Upper lobe of left lung (tissue), 6 donors: ENCODE measurements around the gene RNF207. TPM values are rescaled to one million over a fixed set of nuclear protein-coding genes. Genes with fewer than 3 reads are reported as not detected.

Experiments
- ATAC-seq, 2 donors: fragments of 200-7000 bp; cut with Tn5 transposase; one replicate each; pipeline ENCODE4 v1.9.1; 2022; ENCODE audit warnings: mild to moderate bottlenecking in 2 of 2, moderate library complexity in 2 of 2; ENCODE audit not compliant: low FRiP score in 2 of 2
- DNase-seq, 2 donors: peaks; one replicate each; pipeline ENCODE4 v3.0.0-alpha.2; 2019 to 2020
- H3K27ac ChIP-seq, 4 donors: fragments of 200-600 bp; sonication (generic); one replicate each; pipeline ENCODE4 v1.5.1; 2016 to 2019
- H3K27me3 ChIP-seq, 4 donors: fragments of 200-600 bp; sonication (generic); one replicate each; pipeline ENCODE4 v1.5.1; 2017 to 2019
- H3K36me3 ChIP-seq, 4 donors: fragments of 200-600 bp; sonication (generic); one replicate each; pipeline ENCODE4 v1.5.1; 2016 to 2019
- H3K4me1 ChIP-seq, 4 donors: fragments of 200-600 bp; sonication (generic); one replicate each; pipeline ENCODE4 v1.5.1; 2018 to 2019
- H3K4me3 ChIP-seq, 4 donors: fragments of 200-600 bp; sonication (generic); one replicate each; pipeline ENCODE4 v1.5.1; 2017 to 2019; ENCODE audit warnings: mild to moderate bottlenecking in 2 of 4, moderate library complexity in 1 of 4
- H3K9me3 ChIP-seq, 4 donors: fragments of 200-600 bp; sonication (generic); one replicate each; pipeline ENCODE4 v1.5.1; 2018 to 2019
- CTCF ChIP-seq, 6 experiments: fragments of 450-650 bp in 4 of 6; fragments of 200-600 bp in 2 of 6; sonication (generic) in 2 of 6; IDR thresholded peaks; one replicate each; pipeline ENCODE4 v1.5.1; 2016 to 2019; ENCODE audit warnings: antibody characterized with exemption in 6 of 6
- EP300 ChIP-seq, 4 donors: sonication (generic); formaldehyde crosslinking; IDR thresholded peaks; one replicate each; pipeline ENCODE4 v1.5.1; 2017; ENCODE audit warnings: antibody characterized with exemption in 4 of 4, control low read depth in 2 of 4
- POLR2A ChIP-seq, 4 donors: fragments of 450-650 bp; IDR thresholded peaks; one replicate each; pipeline ENCODE4 v1.5.1; 2016 to 2017; ENCODE audit warnings: antibody characterized with exemption in 4 of 4, mild to moderate bottlenecking in 2 of 4
- POLR2AphosphoS5 ChIP-seq, 2 donors: sonication (generic); formaldehyde crosslinking; IDR thresholded peaks; one replicate each; pipeline ENCODE4 v1.5.1; 2017; ENCODE audit warnings: antibody characterized with exemption in 2 of 2
- WGBS, 2 donors: methylation state at CpG; one replicate each; pipeline ENCODE4 v1.1.5; 2017 to 2018; 5-methylcytosine and 5-hydroxymethylcytosine counted together
- total RNA-seq, 6 donors: library from RNA; depleted of rRNA in 4 of 6; stranded (reverse); fragments of >200 nt in 4 of 6; gene quantifications; one replicate each; pipeline versions ENCODE4 v1.1.0 to v1.2.1, GENCODE V29; 2016 to 2021
- donor health status: DM: no; HTN: no; CAD: no; lungs with moderate emphysema.
- donor health status: DM: no; HTN: yes; CAD: no; lungs with severe emphysema.

Gene RNF207
- total RNA-seq, 6 donors from 2014 or later = 9.8 to 85.9 (median 18.3) TPM

- Histone ChIP-seq H3K27me3 (peaks cover 0 to 35% (median 21%) of the 10 kb centered on the region in 4 donors), H3K4me1 (peaks cover 15 to 39% (median 18%) of the 10 kb centered on the region in 4 donors), H3K36me3 (peaks cover 0 to 5% (median 2%) of the 10 kb centered on the region in 4 donors), H3K9me3 (no peaks in the 10 kb centered on the region), H3K27ac (no peak within 1 kb of the TSS), H3K4me3 (peak within 1 kb of the TSS in 3 of 4 donors; percentile 21 to 33 (median 29))
- DNase-seq (peak in 1 of 2 donors; percentile 76), ATAC-seq (no peak)
- 2 to 3% methylated on average over 23 to 32 of the region's 57 CpGs for WGBS, 2 donors
- no peak for TF ChIP-seq EP300 (IDR thresholded peaks at IDR 0.05)
- TF ChIP-seq CTCF (IDR thresholded peaks at IDR 0.05) = no peak
- TF ChIP-seq POLR2A (IDR thresholded peaks at IDR 0.05) = no peak
- no peak for TF ChIP-seq POLR2AphosphoS5 (IDR thresholded peaks at IDR 0.05)
These were observed 25.6 kb upstream of the RNF207 start, which contains the start of gene CHD5 for GRCh38 chr1:6180268-6180706. Gene CHD5, minus strand, starts transcription at chr1:6180321. Its CDS starts 298 bp downstream, at chr1:6180023.

- Histone ChIP-seq H3K27me3 (peaks cover 0 to 35% (median 21%) of the 10 kb centered on the region in 4 donors), H3K4me1 (peaks cover 15 to 44% (median 18%) of the 10 kb centered on the region in 4 donors), H3K27ac (no peak overlapping the region), H3K36me3 (peaks cover 0 to 10% (median 5%) of the 10 kb centered on the region in 4 donors), H3K9me3 (no peaks in the 10 kb centered on the region), H3K4me3 (peak overlapping the region in 1 of 4 donors; percentile 29)
- ATAC-seq (no peak), DNase-seq (no peak)
- 6 to 7% methylated on average over 22 to 31 of the region's 36 CpGs for WGBS, 2 donors
- no peak for TF ChIP-seq POLR2A (IDR thresholded peaks at IDR 0.05)
- TF ChIP-seq EP300 (IDR thresholded peaks at IDR 0.05) = no peak
- TF ChIP-seq POLR2AphosphoS5 (IDR thresholded peaks at IDR 0.05) = no peak
These were observed 25.1 kb upstream of the RNF207 start for GRCh38 chr1:6180707-6181311.

- Histone ChIP-seq H3K27me3 (peaks cover 0 to 35% (median 21%) of the 10 kb centered on the region in 4 donors), H3K36me3 (peaks cover 0 to 13% (median 6%) of the 10 kb centered on the region in 4 donors), H3K27ac (no peak overlapping the region), H3K4me1 (peaks cover 15 to 45% (median 18%) of the 10 kb centered on the region in 4 donors), H3K9me3 (no peaks in the 10 kb centered on the region), H3K4me3 (no peak overlapping the region)
- 14 to 19% methylated on average over 8 to 10 of the region's 10 CpGs for WGBS, 2 donors
- no peak for TF ChIP-seq EP300 (IDR thresholded peaks at IDR 0.05)
- no peak for TF ChIP-seq CTCF (IDR thresholded peaks at IDR 0.05)
- TF ChIP-seq POLR2A (IDR thresholded peaks at IDR 0.05) = no peak
- TF ChIP-seq POLR2AphosphoS5 (IDR thresholded peaks at IDR 0.05) = no peak
- DNase-seq (no peak), ATAC-seq (no peak)
These were observed 24.6 kb upstream of the RNF207 start for GRCh38 chr1:6181347-6181770.

- TF ChIP-seq POLR2A (IDR thresholded peaks at IDR 0.05) (no peak), POLR2AphosphoS5 (IDR thresholded peaks at IDR 0.05) (no peak), EP300 (IDR thresholded peaks at IDR 0.05) (no peak), CTCF (IDR thresholded peaks at IDR 0.05) (no peak)
- Histone ChIP-seq H3K4me3 (no peak overlapping the region), H3K4me1 (peaks cover 15 to 42% (median 17%) of the 10 kb centered on the region in 4 donors), H3K27me3 (peaks cover 0 to 25% (median 14%) of the 10 kb centered on the region in 4 donors), H3K36me3 (peaks cover 0 to 32% (median 17%) of the 10 kb centered on the region in 4 donors), H3K27ac (no peak overlapping the region), H3K9me3 (no peaks in the 10 kb centered on the region)
- WGBS, 2 donors = 54 to 69% methylated on average over 6 of the region's 6 CpGs
- DNase-seq = no peak
- no peak for ATAC-seq
These were observed 22.4 kb upstream of the RNF207 start for GRCh38 chr1:6183520-6183989.

- ATAC-seq (no peak), DNase-seq (no peak)
- no peak overlapping the region for H3K4me3 ChIP-seq
- peaks cover 0 to 39% (median 23%) of the 10 kb centered on the region in 4 donors for H3K36me3 ChIP-seq
- TF ChIP-seq POLR2A (IDR thresholded peaks at IDR 0.05) (no peak), CTCF (IDR thresholded peaks at IDR 0.05) (no peak), POLR2AphosphoS5 (IDR thresholded peaks at IDR 0.05) (no peak), EP300 (IDR thresholded peaks at IDR 0.05) (no peak)
- H3K27ac ChIP-seq = no peak overlapping the region
- H3K4me1 ChIP-seq = peaks cover 8 to 35% (median 11%) of the 10 kb centered on the region in 4 donors
- peaks cover 0 to 18% (median 9%) of the 10 kb centered on the region in 4 donors for H3K27me3 ChIP-seq
- H3K9me3 ChIP-seq = no peaks in the 10 kb centered on the region
- 57 to 75% methylated on average over 13 of the region's 13 CpGs for WGBS, 2 donors
These were observed 21.7 kb upstream of the RNF207 start for GRCh38 chr1:6184083-6184783.
